ENCODE data around the gene PRKG2.

PRKG2 gene

GRCh38 chr4:81152839-81153713, 61.9 kb downstream of the PRKG2 start:
- DNase-seq = no peak

DNA sequence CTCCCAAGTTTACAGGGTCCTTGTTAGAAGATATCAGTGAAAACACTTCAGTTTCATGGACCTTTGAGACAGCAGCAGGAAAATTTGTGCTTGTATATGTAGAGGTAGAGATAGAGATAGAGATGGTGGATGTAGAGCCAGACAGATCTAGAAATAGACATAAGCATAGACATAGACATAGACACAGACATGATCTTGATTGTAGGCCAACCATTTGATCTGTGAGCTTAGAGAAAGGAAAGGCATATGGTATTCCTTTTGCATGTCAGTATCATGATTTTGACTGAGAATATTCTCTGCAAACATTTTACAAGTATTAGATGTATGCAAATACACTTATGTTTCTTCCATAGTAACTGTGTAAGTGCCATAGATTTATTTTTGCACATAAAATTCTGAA, 65.0 kb downstream of the PRKG2 start:
- DNase-seq = no peak

- no peak for DNase-seq
These were observed 66.4 kb downstream of the PRKG2 start for GRCh38 chr4:81148576-81148975.

DNA sequence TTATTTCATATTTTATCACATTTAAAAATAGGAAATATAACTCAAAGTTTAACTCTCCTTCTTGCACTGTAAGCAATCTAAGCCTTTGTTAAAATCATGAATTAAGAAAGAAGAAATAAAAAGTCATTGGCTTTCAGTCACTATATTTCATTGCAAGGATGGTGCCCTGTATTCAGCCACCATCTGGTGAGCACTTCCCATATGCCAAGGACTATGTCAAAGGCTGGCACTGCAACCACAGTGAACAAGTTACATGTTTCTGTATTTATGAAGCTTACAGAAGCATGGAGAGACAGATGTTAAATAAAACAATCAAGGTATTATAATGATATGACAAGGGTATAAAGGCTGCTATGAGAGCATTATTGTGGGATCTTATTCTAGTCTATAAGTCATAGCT, 68.6 kb downstream of the PRKG2 start:
- DNase-seq = no peak

GRCh38 chr4:81143183-81143582, 71.8 kb downstream of the PRKG2 start:
- no peak for DNase-seq

DNA sequence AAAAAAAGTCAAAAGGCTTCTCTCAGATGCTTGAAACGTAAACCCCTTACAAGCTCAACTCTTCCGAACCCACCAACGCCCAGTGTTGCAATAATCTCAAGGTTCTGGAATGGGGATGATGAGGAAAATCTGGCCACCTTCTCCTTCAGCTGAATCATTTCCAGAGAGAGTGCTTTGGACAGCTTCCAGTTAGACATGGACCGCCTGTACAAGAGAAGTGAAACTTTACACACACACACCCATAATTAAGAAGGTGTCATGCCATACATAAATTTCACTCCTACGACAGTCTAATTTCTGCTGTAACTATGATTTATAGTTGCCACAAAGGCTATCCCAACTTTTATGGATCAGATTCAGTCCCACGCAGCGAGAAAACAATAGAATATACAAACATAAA, 72.3 kb downstream of the PRKG2 start:
- no peak for DNase-seq

DNA sequence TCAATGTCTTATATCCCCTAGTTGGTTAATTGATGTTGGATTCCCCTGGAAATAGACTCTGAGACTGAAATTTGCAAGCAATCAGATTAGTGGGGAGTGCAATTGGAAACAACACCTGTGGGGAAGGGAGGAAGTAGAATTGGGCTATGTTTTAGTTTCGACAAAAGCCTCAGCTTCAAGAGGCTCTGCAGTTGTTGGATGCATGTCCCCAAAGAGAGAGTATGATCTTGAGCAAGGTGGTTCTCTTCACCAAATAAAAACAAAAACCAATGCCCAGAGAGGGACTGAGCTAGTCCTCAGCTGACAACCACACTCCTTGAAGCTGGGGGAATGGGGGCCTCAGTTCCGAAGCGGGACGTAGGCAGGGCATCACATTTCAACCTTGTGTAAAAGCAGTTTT, 77.1 kb downstream of the PRKG2 start:
- no peak for DNase-seq

DNA sequence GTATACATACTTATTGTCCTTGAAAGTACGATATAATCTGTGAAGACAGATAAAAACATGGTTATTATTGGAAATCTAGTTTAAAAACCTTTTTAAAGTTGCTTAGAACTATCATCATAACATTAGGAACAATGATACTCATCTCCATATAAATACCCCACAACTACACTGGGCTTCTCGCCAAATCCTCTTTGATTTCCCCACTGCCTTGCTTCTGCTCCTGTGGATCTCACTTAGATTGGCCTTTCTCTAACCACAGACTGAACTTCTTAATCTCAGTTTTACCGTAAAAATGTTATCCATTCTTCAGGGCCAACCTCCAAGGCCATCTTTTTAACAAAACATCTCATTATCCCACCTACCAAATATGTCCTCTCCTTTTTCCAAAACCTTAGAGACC, 77.6 kb downstream of the PRKG2 start:
- no peak for DNase-seq

- DNase-seq = no peak
These were observed 78.7 kb downstream of the PRKG2 start for GRCh38 chr4:81136161-81136905.

- DNase-seq = no peak
These were observed 79.5 kb downstream of the PRKG2 start for GRCh38 chr4:81135501-81135900.

DNA sequence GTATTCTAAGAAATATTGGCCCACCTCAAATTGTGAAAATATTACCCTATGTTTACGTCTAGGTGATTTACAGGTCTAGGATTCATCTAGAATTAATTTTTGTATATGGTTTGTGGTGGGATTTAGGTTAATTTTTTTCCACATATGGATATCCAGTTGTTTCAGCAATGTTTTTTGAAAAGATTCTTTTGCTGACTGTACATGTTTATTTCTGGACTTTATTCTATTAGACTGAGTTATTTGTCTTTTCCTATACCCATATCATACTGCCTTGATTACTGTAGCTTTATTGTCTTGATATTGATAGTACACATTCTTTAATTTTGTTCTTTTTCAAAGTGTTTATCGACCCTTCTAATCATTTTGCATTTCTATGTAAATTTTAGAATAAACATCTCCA, 83.5 kb downstream of the PRKG2 start:
- no peak for DNase-seq

DNA sequence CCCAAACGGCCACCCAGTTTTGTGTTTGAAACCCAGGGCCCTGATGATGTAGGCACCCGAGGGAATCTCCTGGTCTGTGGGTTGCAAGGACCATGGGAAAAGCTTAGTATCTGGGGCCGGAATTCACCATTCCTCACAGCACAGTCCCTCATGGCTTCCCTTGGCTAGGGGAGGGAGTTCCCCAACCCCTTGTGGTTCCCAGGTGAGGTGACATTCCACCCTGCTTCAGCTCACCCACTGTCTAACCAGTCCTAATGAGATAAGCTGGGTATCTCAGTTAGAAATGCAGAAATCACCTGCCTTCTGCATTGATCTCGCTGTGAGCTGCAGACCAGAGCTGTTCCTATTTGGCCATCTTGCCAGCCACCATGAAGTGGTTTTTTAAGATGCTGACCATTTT, 84.0 kb downstream of the PRKG2 start:
- no peak for DNase-seq

DNA sequence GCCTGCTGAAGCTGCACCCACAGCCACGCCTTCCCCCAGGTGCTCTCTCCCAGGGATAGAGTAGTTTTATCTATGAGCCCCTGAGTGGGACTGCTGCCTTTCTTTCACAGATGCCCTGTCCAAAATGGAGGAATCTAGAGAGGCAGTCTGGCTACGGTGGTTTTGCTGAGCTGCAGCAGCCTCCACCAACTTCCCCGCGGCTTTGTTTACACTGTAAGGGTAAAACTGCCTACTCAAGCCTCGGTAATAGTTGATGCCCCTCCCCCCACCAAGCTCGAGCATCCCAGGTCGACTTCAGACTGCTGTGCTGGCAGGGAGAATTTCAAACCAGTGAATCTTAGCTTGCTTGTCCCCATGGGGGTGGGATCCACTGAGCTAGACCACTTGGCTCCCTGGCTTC, 84.5 kb downstream of the PRKG2 start:
- DNase-seq = no peak

DNA sequence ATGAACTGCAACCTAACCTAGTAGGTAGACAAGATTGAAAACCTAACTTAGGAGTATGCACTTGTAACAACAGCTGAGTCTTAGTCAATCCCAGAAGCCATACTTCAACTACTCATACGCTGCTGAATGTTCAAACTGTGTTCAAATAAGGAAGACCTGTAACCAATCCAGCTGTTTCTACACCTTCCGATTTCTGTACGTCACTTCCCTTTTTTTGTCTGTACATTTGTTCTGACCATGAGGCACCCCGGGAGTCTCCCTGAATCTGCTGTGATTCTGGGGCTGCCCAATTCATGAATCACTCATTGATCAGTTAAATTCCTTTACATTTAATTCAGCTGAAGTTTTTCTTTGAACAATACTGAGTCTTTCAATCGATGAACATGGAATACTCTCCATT, 95.0 kb downstream of the PRKG2 start:
- no peak for DNase-seq

DNA sequence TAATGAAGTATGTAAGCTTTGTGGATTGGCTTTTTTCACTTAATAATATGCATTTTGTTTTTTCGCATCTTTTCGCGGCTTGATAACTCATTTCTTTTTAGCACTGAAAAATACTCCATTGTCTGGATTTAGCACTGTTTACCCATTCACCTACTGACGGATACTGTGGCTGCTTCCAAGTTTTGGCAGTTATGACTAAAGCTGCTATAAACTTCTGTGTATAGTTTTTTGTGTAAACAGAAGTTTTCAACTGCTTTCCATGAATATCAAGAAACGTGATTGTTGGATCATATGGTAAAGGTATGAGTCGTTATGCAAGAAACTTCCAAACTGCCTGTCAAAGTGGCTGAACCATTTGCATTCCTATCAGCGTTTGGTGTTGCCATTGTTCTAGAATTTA, 96.9 kb downstream of the PRKG2 start:
- DNase-seq = no peak

- no peak for DNase-seq
These were observed 98.5 kb downstream of the PRKG2 start for GRCh38 chr4:81116566-81116965.

DNA sequence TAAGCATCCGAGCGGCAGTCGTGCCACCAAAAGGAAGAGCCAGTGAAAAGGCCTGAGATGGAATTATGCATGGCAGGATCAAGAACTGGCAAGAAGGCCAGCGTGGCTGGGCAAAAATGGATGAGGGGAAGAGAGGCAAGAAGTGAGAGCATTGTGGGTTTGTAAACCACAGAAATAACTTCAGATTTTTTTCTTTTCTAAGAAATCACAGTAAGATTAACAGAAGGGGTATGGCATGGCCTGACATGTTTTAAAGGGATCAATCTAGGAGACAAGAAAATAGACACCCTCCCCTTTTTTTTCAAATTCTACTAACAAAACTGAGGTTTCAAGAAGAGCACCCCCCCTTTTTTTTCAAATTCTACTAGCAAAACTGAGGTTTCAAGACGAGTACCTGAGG, 102.0 kb downstream of the PRKG2 start:
- no peak for DNase-seq

GRCh38 chr4:81109356-81109755, 105.7 kb downstream of the PRKG2 start:
- no peak for DNase-seq

- DNase-seq = no peak
These were observed 108.9 kb downstream of the PRKG2 start for GRCh38 chr4:81106150-81106549.

- DNase-seq = no peak
These were observed 112.9 kb downstream of the PRKG2 start for GRCh38 chr4:81102107-81102506.

DNA sequence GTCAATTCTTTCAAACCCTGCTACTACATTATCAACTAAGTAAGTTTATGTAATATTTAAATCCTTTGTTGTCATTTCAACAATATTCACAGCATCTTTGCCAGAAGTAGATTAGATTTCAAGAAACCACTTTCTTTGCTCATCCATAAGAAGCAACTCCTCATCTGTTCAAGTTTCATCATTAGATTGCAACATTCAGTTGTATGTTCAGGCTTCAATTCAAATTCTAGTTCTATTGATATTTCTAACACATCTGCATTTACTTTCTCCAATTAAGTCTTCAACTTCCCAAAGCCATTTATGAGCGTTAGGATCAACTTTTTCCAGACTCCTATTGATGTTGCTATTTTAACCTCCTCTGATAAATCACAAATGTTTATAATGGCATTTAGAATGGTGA, 118.5 kb downstream of the PRKG2 start:
- DNase-seq = no peak

GRCh38 chr4:81095389-81095788, 119.6 kb downstream of the PRKG2 start:
- DNase-seq = no peak

DNA sequence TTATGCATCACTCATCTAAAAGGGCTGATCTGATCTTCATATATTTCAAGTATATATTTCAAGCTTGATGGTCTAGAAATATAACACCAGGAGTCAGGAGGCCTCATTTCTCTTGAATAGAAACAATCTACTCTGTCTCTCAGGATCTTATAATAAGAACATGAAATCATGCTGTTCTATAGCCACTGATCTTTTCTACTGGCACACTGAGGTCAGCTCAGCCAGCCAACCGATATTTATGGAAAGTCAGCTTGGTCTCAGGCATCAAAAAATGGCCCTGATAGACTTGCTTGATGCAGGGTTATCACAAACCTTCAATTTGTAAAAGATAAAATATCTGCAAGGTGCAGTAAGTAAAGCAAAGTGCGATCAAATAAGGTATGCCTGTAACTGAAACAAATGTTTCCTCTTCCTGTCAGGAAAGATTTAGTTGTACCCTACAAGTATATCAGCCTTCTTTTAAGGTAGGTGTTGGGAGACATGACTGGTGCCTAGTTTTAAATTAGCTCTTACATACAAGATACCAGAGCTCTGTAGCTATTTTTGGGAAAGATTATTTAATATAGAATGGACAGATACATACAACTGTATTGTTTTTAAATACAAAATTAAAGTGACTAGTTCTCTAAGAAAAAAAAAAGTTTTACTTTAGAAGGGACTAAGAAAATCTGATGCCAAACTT, 121.2 kb downstream of the PRKG2 start:
- no peak for DNase-seq

DNA sequence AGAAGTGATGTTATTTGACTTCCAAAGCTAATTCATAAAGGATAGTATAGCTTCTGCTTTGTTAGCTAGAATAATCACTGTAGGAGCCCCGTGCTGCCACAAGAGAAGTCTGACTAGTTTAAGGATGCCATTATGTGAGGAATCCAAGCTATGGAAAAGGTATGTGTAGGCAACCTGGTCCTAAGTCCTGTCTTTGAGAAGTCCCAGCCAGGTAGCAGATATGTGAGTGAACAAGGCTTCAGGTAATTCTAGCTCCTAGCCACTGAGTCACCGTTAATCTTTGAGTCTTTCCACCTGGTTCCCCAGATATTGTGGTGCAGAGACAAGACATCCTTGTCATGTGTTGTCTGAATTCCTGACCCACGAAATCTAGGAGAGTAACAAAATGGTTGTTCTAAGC, 129.0 kb downstream of the PRKG2 start:
- DNase-seq = no peak

Measured in kidney glomerular epithelial cell (primary cell).